Activated naive CD4-positive, alpha-beta T cell (primary cell): ENCODE results near the gene UNK.

Experiments used
- DNase-seq, 4 experiments: peaks; one replicate each; lab custom pipeline; 2025; lab: John Stamatoyannopoulos, UW

The UNK gene

DNA sequence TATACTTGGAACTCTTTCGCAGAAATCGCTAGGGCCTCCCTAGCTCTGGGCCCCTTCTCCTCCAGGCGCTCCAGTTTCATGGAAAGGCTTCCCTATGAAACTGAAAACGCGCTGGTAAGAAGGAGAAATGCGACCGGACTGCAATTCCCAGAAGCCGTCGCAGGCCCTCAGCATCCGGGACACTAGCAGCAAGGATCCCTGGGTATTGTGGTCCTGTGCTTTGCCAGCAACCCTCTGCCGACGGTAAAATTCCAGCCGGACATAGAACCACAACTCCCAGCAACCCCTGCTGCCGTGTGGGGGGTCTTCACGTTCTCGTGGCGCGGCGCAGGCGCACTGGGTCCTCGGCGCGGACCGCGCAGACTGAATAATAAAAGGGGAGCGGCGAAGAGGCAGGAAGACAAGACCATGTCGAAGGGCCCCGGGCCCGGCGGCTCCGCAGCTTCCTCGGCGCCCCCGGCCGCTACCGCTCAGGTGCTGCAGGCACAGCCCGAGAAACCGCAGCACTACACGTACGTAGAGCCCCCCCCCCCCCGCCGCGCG lies at the start of gene UNK:
Gene UNK (plus strand): TSS at position 334 of the 543 bp plus-strand sequence. CDS start 75 bp downstream, at position 409.
- DNase-seq: peak; percentile 97 to 99 (median 97)

GRCh38 chr17:75736173-75736835 lies 48.3 kb upstream of the UNK start:
- DNase-seq: no peak

GRCh38 chr17:75737133-75737962 lies 47.3 kb upstream of the UNK start:
- no peak for DNase-seq

DNA sequence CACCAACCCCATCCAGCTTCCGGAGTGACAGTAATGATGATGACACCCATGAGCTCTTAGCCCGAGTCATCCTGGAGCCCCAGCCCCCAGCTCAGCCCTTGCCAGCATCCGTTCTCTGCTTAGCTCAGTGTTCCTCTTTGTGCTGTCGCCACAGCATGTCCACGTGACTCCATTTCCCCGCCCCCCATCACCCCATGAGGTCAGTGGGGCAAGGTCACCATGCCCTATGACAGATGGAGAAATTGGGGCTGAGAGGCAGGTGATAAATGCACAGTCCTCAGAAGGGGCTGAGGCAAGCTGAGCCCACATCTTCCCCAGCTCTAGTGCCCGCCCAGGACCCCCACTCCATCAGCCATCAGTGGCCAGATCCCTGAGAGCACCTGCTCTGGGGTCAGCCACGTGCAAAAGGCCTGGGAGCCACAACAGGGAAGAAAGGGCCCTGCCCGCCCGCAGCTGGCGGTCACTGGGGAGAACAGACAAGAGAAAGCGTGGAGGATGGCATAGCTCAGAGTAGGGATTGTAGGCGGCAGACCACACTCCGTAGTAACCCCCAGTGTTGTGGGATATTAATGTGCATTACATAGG lies 46.3 kb upstream of the UNK start:
- DNase-seq: no peak

DNA sequence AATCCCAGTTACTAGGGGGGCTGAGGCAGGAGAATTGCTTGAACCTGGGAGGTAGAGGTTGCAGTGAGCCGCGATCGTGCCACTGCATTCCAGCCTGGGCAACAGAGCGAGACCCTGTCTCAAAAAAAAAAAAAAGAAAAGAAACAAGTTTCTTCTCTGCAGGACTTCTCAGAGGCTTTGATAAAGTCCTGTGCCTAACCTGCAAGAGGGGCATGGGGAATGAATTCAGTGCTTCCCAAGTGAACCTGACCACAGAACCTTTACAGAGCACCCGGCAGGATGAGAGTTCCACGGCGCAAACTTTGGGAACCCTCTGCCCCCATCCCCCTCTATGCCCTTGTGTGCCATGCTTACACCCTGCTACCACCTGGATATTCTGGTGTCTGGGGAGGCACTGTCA lies 45.4 kb upstream of the UNK start:
- DNase-seq: no peak

GRCh38 chr17:75739801-75740200 lies 44.8 kb upstream of the UNK start:
- no peak for DNase-seq

DNA sequence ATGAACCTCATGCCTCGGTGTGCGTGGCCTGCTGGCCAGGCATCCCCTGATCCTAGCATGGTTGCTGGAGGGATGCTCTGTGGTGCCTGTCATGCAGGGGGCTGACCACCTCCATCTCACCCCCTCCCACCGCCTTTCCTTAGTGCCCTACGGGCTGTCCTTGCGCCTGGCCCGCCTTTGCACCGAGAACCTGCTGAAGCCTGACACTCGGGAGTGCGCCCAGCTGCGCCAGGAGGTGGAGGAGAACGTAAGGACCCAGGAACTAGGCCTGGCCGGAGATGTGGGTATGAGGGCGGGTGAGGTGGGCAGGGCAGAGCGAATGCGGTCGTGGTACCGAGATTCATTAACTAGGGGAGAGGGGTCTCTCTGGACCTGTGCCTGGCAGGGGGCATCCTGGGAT lies 44.4 kb upstream of the UNK start:
- DNase-seq: no peak

DNA sequence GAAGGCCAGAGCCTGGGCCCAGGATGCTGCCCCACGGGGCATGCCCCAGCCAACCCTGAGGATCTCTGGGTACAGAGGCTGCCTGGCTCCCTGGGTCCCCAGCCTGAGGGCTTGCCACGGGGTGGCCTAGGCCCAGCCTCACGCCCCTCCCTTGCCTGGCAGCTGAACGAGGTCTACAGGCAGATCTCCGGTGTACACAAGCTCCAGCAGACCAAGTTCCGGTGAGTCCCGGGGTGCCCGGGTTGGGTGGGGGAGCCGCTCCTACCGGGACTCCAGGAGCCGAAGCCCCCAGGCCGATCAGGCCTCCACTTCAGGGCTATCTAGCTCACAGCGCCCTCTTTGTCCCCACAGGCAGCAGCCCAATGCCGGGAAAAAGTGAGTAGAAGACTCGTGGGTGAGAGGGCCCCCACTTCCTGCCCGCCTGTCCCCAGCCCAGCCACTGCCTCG lies 44.0 kb upstream of the UNK start:
- no peak for DNase-seq

GRCh38 chr17:75742337-75742736 lies 42.3 kb upstream of the UNK start:
- no peak for DNase-seq

- DNase-seq: no peak
These were observed 40.9 kb upstream of the UNK start for GRCh38 chr17:75743625-75744206.

DNA sequence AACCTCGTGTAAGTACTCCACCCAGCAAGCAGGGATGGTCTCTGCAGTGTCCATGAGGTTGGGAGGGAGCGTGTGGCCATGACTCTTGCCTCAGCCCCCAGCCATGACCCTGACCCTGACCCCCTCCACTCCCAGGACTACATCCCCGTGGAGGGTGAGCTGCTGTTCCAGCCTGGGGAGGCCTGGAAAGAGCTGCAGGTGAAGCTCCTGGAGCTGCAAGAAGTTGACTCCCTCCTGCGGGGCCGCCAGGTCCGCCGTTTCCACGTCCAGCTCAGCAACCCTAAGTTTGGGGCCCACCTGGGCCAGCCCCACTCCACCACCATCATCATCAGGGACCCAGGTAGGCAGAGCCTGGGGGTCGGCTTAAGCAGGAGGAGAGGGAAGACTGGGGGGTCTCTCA lies 35.9 kb upstream of the UNK start:
- no peak for DNase-seq

- DNase-seq: peak; percentile 75 to 94 (median 85)
These were observed 34.8 kb upstream of the UNK start for GRCh38 chr17:75749545-75750389.

- no peak for DNase-seq
These were observed 33.8 kb upstream of the UNK start for GRCh38 chr17:75750661-75751423.

DNA sequence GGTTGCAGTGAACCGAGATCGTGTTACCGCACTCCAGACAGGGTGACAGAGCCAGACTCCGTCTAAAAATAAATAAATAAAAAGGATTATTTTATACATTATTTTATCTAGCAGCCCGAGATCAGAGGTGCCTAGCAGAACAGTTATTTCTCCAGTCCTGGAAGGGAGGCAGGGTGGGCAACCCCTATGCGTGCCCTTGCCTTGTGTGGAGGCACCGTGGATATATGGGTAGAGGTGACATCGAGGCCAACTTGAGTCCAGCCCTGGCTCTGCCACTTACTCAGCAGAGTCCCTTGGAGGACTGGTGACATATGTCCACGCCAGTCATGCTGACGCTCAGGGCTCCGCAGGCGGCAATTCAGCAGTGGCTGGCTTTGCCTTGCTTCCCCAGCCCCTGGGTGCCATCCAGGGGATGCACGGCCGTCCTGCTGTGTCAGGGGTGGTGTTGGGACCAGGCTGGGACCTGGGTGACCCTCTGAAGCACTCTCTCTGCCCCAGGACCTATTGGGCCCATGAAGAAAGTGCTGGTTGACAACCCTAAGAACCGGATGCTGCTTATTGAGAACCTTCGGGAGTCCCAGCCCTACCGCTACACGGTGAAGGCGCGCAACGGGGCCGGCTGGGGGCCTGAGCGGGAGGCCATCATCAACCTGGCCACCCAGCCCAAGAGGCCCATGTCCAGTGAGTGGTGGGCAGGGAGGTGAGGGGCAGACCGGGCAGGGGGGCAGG lies 32.8 kb upstream of the UNK start:
- DNase-seq: no peak

GRCh38 chr17:75752405-75752709 lies 32.2 kb upstream of the UNK start:
- DNase-seq: no peak

- no peak for DNase-seq
These were observed 31.6 kb upstream of the UNK start for GRCh38 chr17:75752802-75753513.

- DNase-seq: peak; percentile 25 to 71 (median 48)
These were observed 30.9 kb upstream of the UNK start for GRCh38 chr17:75753514-75754377.

DNA sequence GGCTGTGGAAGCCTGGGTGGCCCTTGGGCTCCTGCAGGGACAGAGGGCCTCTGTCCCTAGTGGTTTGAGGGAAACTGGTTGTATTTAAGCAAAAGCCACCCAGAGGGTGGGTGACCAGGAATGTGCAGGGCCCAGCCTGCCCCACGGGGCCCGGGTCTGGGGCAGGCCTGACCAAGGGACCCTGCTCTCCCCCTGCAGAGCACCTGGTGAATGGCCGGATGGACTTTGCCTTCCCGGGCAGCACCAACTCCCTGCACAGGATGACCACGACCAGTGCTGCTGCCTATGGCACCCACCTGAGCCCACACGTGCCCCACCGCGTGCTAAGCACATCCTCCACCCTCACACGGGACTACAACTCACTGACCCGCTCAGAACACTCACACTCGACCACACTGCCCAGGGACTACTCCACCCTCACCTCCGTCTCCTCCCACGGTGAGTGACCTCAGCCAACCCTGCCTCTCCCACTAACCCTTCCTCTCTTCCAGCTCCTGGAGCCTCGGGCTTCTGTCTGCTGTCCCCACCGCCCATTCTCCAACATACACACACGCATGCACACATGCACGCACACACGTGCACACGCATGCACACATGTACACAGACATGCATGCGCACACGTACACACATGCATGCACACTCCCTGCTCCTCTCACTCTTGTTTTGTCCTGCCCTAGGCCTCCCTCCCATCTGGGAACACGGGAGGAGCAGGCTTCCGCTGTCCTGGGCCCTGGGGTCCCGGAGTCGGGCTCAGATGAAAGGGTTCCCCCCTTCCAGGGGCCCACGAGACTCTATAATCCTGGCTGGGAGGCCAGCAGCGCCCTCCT lies 30.0 kb upstream of the UNK start:
- no peak for DNase-seq
